HG02970 (cell line): Measurements from ENCODE around the gene RASIP1.
A peak's percentile ranks its signal among the peaks of the same experiment; 100 is the strongest.

Experiments used
- ATAC-seq: cut with Tn5 transposase; IDR thresholded peaks from one replicate; pipeline ENCODE4 v1.9.1; 2021; ENCODE audit warnings: mild to moderate bottlenecking, moderate library complexity, moderate number of reproducible peaks; ENCODE audit not compliant: unreplicated experiment, low FRiP score

The RASIP1 gene

GRCh38 chr19:48756686-48757085 is 16.3 kb upstream of the RASIP1 start:
- no peak for ATAC-seq

- no peak for ATAC-seq
These were observed 15.8 kb upstream of the RASIP1 start for GRCh38 chr19:48756212-48756611.

- no peak for ATAC-seq
These were observed 15.4 kb upstream of the RASIP1 start for GRCh38 chr19:48755787-48756186.

- ATAC-seq: no peak
These were observed 14.8 kb upstream of the RASIP1 start, which contains the start of gene FGF21 for GRCh38 chr19:48755084-48755641. FGF21 (plus strand) TSS chr19:48755524; CDS start chr19:48756237, 713 bp downstream.

- ATAC-seq: no peak
These were observed 12.3 kb upstream of the RASIP1 start, which contains the start of gene FUT1 for GRCh38 chr19:48752496-48753365. FUT1 (minus strand) TSS chr19:48752641; CDS start chr19:48751281, 1,360 bp downstream.

- ATAC-seq: no peak
These were observed 11.6 kb upstream of the RASIP1 start for GRCh38 chr19:48751845-48752495.

GRCh38 chr19:48750771-48751504 is 10.5 kb upstream of the RASIP1 start:
- ATAC-seq: no peak

GRCh38 chr19:48750351-48750750 is 9.9 kb upstream of the RASIP1 start:
- ATAC-seq: no peak

GRCh38 chr19:48749571-48750198 is 9.3 kb upstream of the RASIP1 start:
- ATAC-seq: no peak

- no peak for ATAC-seq
These were observed 6.5 kb upstream of the RASIP1 start, which contains the start of gene IZUMO1 for GRCh38 chr19:48746738-48747575. IZUMO1 (minus strand) TSS chr19:48746909; CDS start chr19:48745859, 1,050 bp downstream.

GRCh38 chr19:48746110-48746509 is 5.7 kb upstream of the RASIP1 start:
- ATAC-seq: no peak

GRCh38 chr19:48745208-48745995 is 5.0 kb upstream of the RASIP1 start:
- no peak for ATAC-seq

GRCh38 chr19:48742096-48742495 is 1.7 kb upstream of the RASIP1 start:
- ATAC-seq: no peak

GRCh38 chr19:48741129-48741999 is 954 bp upstream of the RASIP1 start:
- no peak for ATAC-seq

GRCh38 chr19:48739404-48740163 is 826 bp downstream of the RASIP1 start:
- no peak for ATAC-seq

GRCh38 chr19:48738557-48739403 is 1.6 kb downstream of the RASIP1 start:
- ATAC-seq: peak; percentile 84
